NCI-H146 (cell line): ENCODE results near the gene KCNIP2.
A peak's percentile ranks its signal among the peaks of the same experiment; 100 is the strongest.
"Not testable (repeated sequence)": the region's sequence is repeated elsewhere in the genome, so short reads cannot be mapped to it uniquely, and the experiment has no call there.

Experiments
- DNase-seq: peaks from one replicate; lab custom pipeline; 2025; lab: John Stamatoyannopoulos, UW

Gene KCNIP2

DNA sequence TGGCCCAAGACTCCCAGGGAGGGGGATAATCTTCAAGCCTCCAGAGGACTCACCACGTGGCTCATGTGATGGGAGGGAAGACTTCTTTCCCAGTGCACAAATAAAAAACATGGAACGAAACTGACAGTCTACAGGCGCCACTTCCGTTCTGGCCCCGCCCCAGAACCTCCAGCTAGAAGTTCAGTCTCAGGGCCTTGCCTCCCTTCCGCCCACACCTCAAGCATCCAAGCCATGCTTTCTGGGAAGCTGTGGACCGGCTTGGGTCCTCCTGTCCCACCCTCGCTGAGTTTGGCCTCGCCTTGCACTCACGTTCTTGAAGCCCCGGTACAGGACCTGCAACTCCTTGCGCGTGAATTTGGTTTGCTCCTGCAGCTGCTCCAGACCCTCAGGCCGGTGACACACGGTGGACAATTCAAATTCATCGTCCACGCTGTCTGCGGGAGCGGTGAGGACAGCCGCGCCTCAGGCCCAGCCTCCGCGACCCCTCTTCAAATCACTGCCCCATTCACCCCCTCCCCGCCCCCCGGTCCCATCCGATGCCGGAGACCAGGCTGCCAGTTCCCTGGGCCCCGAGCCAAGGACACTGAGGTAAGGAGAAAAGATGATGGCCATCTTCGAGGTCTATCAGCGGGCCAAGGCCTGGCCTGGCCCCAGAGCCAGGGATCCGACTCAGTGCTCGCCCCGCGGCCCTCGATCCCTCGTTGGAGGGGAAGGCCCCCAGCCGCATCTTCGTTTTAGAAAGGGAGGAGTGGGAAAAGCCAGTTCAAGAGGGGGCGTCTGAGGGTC is 14.6 kb downstream of the KCNIP2 start:
- DNase-seq, result no peak

GRCh38 chr10:101827919-101828600 is 15.5 kb downstream of the KCNIP2 start:
- DNase-seq, result no peak

GRCh38 chr10:101826852-101827434 is 16.7 kb downstream of the KCNIP2 start:
- DNase-seq, result no peak

GRCh38 chr10:101824736-101825135 is 18.9 kb downstream of the KCNIP2 start:
- DNase-seq, result no peak

GRCh38 chr10:101818872-101819633 is 24.5 kb downstream of the KCNIP2 start:
- peak; percentile 72 for DNase-seq

DNA sequence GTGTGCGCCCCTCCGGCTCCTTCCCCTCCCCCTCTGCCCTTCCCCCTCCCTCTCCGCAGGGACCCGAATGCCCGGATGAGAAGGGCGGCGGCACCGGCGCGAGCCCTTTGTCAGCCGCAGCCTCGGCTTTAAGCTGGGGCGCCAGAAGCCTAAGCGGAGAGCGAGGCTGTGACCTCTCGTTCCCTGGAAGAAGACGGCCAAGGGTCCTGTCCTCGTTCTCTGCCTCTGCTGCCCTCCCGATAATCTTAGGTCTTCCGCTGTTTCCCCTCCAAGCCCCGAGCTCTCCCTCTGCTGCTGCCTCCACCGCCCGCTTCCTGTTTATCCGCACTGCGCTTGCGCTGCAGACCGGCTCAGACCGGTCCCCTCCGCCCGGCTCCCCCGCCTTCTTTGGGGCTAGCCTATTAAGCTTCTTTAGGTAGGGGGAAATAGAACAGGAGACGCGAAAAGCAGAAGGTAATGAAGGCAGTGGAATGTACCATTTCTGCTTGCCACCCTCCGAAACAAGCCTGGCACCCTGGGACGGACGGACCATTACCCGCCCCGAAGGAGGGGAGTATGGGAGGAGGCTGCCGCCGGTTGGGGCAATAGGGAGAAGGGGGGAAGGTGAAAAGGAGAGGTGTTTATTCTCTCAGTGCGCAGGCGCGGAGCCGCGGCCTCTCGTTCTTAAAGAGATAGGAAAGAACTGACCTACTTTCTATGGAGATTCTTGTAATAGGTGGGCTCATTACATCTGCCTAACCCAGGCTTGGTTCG is 25.3 kb downstream of the KCNIP2 start, which contains the start of gene OGA:
Gene OGA (minus strand): TSS at position 326 of the 753 bp plus-strand sequence. CDS start 422 bp downstream, outside the sequence.
- DNase-seq, result peak; percentile 99

DNA sequence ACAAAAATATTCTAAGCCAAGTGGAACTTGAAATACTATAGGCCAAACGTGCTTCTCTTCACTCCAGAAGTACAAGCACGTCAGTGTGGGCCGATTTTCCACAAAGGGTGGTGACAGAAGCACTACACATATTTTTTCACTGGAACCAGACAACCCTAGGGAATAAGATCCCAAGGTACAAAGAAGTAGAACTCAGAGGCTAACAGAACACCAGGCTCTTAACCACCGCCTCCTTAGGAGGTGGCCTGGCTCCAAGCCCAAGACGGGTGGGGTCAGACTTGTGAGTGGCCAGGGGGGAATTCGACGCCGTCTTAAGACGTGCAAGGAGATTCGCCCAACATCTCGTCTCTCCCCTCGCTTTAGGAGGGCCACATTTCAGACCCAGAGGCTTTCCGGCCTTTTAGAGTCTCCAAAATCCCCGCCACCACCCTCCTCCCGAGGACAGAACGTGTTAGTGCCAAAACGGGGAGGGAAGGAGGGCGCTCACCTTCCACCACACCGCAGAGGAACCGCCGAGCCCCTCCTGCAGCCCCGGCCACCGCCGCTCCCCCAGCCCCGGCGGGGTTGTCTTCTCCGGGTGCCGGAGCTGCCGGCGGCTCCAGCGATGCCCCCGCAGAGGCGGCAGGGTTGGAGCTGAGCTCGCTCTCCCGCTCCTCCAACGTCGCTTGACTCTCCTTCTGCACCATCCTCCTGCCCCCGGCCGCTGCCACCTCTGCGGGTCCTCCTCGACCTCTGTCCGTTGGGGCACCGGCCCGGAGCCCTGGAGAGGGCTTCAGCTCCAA is 26.1 kb downstream of the KCNIP2 start:
- DNase-seq, result peak; percentile 52

- DNase-seq, result no peak
These were observed 26.7 kb downstream of the KCNIP2 start for GRCh38 chr10:101816913-101817336.

- DNase-seq, result no peak
These were observed 27.2 kb downstream of the KCNIP2 start for GRCh38 chr10:101816376-101816775.

DNA sequence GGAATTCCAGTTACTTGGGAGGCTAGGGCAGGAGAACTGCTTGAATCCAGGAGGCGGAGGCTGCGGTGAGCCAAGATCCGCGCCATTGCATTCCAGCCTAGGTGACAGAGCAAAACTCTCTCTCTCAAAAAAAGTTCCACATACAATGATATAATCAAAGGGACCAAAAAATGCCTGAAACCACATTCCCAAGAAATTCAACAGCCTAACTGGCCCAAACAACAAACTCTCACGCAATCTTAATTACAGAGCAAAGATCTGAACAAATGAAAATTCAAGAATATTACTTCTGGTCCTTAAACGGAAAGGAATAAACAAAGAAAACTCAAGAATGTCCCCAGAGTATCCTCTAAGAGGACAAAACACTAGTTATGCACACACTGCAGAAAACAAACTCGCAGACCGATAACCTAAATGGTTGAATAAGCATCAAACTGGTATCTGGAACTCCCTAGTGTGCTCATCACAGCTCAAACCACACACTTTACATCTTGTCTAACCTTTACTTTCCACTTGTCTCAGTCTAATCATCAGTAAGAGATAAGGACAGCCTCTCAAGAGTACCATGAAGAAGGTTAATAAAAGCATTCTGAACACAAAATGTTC is 29.0 kb downstream of the KCNIP2 start:
- no peak for DNase-seq

GRCh38 chr10:101812606-101813005 is 31.0 kb downstream of the KCNIP2 start:
- DNase-seq, result no peak

- no peak for DNase-seq
These were observed 36.4 kb downstream of the KCNIP2 start for GRCh38 chr10:101807158-101807557.

- DNase-seq, result no peak
These were observed 40.1 kb downstream of the KCNIP2 start for GRCh38 chr10:101803511-101803910.

GRCh38 chr10:101797403-101798059 is 46.1 kb downstream of the KCNIP2 start:
- DNase-seq, result no peak

DNA sequence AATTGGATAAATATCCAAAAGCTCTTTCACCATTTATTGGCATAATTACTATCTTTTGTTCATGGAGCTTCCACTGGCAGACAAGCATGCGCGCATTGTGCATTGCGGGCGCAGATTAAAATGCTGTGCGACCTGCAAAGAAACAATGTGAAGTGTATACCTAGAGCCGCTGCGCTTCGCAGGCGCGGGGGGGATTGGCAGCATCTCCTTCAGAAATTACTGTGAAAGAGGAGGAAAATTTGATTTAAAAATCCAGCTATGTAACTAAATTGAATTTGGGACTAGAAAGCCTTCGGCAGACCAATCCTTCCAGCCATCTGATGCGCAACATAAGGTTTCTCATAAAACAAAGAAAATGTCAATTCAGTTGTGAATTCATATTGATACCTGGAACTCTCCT is 50.1 kb downstream of the KCNIP2 start:
- DNase-seq, result no peak

- no peak for DNase-seq
These were observed 53.9 kb downstream of the KCNIP2 start for GRCh38 chr10:101789686-101790085.

- not testable (repeated sequence) for DNase-seq
These were observed 54.4 kb downstream of the KCNIP2 start for GRCh38 chr10:101789231-101789630.

- DNase-seq, result no peak
These were observed 57.8 kb downstream of the KCNIP2 start for GRCh38 chr10:101785801-101786200.

DNA sequence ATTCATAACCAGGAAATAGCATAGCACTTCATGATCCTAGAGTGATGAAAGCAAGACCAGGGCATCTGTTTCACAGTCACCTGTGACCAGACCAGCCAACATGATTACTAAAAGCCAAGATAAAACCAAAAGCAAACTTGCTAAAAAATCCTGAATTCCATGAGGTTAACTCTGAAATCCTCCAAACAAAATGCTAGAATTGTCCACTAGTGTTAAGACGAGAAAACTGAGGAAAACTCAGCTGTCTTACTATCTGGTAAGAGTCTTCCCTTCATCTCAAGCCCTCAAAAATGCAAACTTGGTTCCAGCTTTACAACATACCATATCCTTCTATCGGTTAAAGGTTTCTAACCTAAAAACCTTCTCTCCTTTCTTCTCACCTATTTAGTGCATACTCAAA is 59.0 kb downstream of the KCNIP2 start:
- no peak for DNase-seq

DNA sequence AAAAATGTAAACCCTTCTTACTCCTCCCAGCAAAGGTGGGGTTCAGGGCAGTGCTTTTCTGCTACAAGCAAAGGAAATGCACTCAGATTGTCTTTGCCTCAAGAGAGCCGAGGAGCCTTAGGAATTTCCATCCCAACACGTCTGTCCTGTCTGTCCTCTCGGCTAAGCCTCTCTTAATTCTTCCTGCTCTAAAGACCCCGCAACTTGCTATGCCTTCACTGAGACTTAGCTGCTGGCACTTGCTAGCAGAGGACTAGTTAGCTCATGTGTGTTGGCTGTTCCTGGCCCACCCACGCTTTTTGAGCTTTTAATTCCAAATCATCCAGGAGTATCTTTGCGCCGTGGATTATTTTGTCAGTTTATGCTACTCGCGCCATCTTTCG is 59.9 kb downstream of the KCNIP2 start:
- no peak for DNase-seq
